Measurements from ENCODE around the gene THEMIS. TPM values are rescaled to one million over a fixed set of nuclear protein-coding genes. Genes with fewer than 3 reads are reported as not detected.
"Not testable (repeated sequence)": the region's sequence is repeated elsewhere in the genome, so short reads cannot be mapped to it uniquely, and the experiment has no call there.

THEMIS gene
- polyA plus RNA-seq, 1 donor: not detected

GRCh38 chr6:127914240-127914639 lies 13.4 kb upstream of the THEMIS start:
- no peak for DNase-seq

DNA sequence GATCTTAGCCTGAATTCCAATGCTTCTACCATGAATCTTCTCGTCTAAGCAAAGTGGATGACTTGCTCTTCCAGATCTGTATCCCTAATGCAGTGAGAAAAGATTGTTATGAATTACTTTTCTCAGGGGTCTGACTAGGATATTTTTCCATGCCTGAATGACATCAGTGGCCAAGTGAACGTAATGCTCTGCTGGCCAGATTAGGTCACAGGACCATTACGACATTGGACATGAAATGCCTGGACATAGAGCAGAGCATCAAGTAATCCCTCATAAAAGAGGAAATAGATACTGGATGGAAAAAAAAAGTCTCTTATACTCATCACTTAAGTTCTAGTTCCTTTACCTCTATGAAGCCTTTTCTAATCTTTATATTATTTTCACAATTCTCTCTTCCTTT lies 12.1 kb upstream of the THEMIS start:
- DNase-seq: no peak

DNA sequence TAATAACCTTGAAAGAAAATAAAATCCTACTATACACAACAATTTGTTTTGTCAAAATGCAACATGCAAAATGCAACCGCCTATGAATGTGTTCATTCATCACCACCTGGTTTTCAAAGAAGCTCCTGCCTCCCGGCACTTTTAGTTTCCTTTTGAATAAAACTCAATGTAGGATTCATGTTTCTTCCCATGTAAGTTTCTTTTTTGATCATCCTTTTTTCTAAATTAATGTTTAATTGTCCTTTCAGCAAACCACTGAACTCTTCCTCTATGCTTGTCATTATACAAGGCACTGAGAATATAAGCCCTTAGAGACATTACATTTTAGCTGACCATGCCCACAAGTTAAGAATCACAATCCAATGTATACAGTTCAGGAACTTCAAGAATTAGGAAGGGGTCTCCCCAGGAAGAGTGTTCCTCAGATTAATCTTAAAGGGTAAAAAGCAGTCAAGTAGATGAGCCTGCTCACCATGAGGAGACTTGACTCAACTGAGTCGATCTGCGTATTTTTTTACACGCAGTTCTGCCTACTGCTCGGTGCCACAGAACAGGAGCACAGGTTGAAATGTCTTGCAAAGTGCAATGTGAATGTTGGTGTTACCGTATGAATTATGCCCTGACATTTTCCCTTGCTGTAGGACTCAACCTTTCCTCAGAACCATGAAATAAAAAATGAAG lies 7.2 kb upstream of the THEMIS start:
- DNase-seq: no peak

DNA sequence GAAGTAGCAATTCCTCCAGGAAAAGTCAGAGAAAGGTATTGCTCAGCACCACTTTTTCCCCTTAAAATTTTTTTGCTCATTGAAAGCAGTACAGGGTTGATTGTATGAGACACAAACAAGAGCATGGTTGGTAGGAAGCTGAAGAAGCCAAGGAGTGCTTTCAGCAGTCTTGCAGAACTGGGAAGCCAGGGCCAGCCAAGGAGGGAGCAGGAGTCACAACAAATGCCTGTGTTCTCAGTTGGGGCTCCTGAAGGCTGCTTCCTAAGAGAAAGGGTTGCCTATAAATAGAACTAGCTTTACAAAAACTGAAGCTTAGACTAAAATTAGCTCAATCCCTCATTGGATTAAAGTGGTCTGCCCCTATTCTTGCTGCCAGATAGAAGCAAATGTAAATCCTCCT lies 3.3 kb upstream of the THEMIS start:
- no peak for DNase-seq

DNA sequence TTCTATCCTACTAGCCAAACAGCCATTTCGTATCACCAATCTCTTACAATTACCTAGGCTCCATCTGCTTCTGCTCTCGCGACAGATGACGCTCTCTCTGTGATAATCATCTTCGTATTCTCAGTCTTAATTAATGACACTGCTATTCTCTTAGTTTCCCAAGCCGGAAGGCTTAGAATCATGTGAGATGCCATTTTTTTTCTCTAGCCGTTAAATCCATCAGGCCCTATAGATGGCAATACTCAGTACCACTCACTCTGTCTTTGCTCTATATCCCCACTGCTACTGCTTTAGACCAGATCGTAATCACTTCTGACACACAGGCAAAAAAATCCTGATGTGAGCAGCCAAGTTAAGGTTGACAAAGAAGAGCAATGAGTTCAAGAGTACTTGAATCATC lies 2.1 kb upstream of the THEMIS start:
- DNase-seq: no peak

DNA sequence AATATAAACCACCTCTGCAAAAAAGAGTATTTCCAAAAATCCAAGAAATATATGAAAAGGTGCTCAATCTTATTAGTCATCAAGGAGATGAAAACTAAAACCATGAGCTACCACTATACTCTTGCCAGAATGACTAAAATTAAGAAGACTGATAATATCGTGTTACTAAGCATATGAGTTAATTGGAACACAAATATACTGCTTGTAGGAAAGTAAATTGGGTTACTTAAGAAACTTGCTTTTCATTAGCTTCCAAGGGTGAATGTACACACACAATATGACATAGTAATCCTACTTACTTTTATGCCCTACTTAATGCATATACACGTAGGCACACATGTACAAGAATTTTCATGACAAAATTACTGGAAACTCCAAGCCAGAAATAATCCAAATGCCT lies 3.4 kb downstream of the THEMIS start:
- no peak for DNase-seq

DNA sequence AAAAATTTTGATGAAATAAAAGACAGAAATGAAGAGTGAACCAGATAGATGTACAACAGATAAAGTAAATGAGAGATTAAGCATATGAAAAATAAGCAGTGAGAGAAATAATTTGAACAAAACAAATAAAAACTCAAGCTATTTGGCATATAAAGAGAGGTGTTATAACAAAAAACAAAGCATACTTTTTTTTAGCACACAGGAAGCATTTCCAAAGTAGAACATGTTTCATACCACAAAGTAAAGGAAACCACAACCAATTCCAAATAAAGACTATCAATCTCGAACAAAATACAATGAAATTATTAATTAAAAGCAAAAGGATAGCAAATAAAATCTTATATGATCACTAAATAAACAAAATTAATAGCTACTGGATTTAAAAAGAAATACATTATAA lies 6.8 kb downstream of the THEMIS start:
- no peak for DNase-seq

GRCh38 chr6:127893541-127893940 lies 7.3 kb downstream of the THEMIS start:
- DNase-seq: no peak

- no peak for DNase-seq
These were observed 9.0 kb downstream of the THEMIS start for GRCh38 chr6:127891731-127892326.

GRCh38 chr6:127886603-127887002 lies 14.3 kb downstream of the THEMIS start:
- DNase-seq: no peak

- DNase-seq: no peak
These were observed 16.7 kb downstream of the THEMIS start for GRCh38 chr6:127884134-127884533.

DNA sequence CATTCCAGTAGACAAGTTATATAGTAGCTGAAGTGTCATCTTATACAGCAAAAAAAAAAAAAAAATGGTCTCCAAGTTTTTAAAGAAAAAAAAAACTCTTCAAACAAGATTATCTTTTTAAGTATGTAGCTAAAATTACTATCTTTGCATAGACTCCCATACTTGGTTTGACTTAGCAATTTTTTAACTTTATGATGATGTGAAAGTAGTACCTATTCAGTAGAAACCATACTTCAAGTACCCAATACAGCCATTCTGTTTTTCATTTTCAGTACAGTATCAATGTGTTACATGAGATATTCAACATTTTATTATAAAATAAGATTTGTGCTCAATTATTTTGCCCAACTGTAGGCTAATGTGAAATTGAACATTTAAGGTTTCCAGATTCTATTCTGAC lies 18.9 kb downstream of the THEMIS start:
- not testable (repeated sequence) for DNase-seq

- DNase-seq: no peak
These were observed 20.4 kb downstream of the THEMIS start for GRCh38 chr6:127880429-127880828.

DNA sequence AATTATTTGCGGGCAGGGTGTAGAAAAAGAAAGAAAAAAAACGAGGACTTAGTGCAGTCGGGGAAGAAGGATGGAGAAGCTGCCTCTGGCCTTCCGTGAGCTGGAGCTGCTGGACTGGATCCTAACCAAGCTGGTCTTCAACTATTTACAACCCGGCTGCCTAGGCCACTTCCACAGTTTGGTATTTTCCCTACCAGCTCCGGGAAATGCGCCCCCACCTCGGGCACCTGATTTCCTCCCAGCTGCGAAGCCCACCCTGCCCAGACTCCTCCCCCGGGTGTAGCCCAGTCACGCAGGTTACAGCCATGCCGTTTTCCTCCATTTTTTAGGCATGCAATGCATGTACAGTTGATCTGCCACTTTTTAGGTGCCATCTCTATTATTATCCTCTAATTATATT lies 21.2 kb downstream of the THEMIS start:
- no peak for DNase-seq

- DNase-seq: no peak
These were observed 22.7 kb downstream of the THEMIS start for GRCh38 chr6:127878115-127878514.

GRCh38 chr6:127877231-127877630 lies 23.6 kb downstream of the THEMIS start:
- DNase-seq: no peak

- DNase-seq: no peak
These were observed 31.0 kb downstream of the THEMIS start for GRCh38 chr6:127869772-127870404.

DNA sequence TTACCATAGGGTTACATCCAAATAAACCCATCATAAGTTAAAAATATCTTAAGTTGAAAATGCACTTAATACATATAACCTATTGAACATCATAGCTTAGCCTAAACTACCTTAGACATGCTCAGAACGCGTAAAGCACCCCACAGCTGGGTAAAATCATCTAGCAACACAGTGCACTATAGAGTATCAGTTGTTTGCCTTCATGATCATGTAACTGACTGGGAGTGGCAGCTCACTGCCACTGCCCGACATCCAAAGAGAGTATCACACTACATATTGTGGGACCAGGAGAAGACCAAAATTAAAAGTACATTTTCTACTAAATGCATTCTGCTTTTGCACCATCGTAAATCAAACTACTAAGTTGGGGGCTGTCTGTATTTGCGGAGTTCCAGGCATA lies 31.7 kb downstream of the THEMIS start:
- no peak for DNase-seq

GRCh38 chr6:127868338-127868737 lies 32.5 kb downstream of the THEMIS start:
- no peak for DNase-seq

DNA sequence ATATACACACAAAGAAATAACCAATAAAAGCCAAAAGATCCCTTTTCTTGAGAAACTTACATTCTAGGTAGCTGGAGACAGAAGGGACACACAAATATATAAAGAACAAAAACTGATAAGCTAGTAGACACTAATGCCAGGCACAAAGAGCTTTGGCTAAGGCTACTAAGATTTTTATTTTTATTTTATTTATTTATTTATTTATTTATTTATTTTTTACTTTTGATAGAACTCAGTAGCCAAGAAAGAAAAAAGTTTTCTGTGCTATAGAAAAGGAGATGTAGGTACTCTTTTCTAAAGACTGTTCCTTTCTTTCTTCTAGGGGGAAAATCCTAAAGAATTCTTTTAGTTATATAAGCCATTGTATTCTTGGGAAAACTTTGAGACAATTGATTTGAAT lies 34.1 kb downstream of the THEMIS start:
- no peak for DNase-seq

DNA sequence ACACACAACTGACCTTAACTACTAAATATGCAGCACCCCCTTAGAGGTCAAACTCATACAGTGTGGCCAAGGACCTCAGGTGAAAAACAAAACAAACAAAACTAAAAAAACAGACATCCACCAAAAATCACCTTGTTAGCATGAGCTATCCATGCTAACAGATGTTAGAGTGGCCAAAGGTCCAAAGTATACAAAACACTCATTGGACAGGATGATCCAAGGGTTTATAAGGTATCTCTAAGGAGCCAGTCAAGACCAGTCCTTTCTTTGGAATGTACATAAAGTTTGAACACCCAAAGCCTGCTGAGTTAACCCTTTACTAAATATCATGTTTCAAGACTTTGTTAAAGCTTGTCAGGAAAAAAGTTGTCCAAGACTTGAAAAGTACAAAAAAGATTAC lies 35.8 kb downstream of the THEMIS start:
- DNase-seq: no peak

DNA sequence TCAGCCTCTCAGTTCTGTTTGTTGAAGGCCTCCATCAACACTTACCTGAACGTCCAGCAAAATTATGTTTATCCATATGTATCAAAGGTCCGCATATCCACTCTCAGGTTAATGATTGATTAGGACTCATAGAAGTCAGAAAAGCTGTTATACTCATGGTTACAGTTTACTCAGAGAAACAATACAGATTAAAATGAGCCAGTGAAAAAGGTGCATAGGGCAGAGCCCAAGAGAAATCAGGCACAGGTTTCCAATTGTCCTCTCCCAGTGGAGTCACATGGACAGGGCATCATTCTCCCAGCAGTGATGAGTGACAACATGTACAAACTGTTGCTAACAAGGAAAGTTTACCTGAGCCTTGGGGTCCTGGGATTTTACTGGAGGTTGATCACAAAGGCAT lies 36.2 kb downstream of the THEMIS start:
- DNase-seq: no peak

DNA sequence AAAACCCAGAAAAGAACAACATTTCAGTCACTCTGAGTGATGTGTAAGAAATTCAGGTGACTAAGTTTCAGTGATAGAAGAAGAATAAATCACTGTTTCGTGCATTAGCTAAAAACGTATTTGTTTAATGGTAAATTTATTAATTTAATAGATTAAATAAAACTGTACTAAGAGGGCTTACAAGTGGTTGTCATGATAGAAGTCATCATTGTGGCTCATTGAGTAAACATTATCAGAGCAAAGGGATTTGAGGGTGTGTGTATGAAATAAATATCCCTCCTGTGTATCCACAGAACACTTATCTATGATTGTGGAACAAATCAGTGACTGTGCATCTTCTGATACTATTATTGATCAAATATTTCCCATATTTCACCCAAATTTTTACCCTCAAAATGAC lies 40.1 kb downstream of the THEMIS start:
- no peak for DNase-seq

DNA sequence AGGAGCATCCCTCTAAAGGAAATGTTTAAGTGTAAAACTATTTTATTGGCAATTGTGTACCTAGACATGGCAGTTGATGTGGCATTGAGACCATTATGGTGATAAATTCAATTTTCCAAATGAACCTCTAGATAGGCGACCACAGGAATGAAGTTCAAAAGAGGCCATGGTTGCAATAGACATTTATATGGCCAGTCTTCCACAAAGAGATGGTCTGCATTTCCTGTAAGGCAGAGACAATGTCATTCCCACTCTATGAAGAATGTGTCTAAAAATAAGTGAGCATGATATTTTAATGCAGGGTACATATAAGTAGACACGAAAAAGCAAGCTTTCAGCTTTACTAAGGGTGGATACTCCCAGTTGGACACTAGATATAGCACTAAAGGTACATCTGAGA lies 40.9 kb downstream of the THEMIS start:
- DNase-seq: no peak
